ENCODE measurements around the gene HRH1. TPM values are rescaled to one million over a fixed set of nuclear protein-coding genes. Genes with fewer than 3 reads are reported as not detected.

Gene HRH1
- under 1 TPM; 0.13 to 0.22 TPM for total RNA-seq

DNA sequence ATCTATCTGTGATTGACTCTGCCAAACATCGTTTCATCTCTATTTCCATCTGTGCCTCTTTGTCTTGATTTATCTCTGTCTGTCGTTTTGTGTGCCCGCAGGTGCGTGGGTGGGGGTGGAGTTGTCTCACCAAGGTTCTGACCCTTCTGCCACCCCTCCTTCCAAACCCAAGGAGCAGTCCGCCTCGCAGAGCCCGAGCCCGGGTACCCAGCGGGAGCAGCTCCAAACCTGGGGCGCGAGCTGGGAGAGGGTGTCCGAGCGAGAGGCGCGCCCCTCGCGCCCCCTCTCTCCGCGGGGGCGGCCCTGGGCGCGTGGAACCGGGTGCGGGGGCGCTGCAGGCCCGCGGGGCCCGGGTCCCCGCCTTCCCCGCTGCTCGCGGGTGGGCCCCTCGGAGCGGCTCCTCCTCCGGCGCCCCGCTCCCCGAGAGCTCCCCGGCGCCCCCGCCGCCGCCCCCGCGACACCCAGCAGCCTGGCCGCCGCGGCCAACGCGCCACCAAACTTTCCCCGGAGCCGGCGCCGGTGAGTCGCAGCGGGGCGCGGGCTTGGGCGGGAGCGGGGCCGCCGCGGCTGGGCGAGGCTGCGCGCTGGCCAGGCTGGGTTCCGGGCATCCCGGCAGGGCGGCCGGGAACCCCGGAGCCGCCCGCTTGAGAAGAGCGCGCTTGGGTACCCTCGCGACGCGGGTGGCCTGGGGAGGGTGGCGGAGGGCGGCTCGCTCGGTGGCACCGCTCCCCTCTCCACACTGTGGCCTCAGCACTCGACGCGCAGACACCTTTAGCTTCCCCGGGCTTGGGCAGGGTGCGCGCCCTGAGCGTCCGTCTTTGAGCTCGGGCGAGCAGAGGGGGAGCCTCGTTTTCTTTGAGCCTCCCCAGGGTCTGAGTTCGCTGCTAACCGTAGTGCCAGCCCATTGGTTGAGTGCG is at the start of gene HRH1:
TSS of gene HRH1 (plus strand) at position 458 of the 917 bp plus-strand sequence. CDS start 104,545 bp downstream, outside the sequence.

DNA sequence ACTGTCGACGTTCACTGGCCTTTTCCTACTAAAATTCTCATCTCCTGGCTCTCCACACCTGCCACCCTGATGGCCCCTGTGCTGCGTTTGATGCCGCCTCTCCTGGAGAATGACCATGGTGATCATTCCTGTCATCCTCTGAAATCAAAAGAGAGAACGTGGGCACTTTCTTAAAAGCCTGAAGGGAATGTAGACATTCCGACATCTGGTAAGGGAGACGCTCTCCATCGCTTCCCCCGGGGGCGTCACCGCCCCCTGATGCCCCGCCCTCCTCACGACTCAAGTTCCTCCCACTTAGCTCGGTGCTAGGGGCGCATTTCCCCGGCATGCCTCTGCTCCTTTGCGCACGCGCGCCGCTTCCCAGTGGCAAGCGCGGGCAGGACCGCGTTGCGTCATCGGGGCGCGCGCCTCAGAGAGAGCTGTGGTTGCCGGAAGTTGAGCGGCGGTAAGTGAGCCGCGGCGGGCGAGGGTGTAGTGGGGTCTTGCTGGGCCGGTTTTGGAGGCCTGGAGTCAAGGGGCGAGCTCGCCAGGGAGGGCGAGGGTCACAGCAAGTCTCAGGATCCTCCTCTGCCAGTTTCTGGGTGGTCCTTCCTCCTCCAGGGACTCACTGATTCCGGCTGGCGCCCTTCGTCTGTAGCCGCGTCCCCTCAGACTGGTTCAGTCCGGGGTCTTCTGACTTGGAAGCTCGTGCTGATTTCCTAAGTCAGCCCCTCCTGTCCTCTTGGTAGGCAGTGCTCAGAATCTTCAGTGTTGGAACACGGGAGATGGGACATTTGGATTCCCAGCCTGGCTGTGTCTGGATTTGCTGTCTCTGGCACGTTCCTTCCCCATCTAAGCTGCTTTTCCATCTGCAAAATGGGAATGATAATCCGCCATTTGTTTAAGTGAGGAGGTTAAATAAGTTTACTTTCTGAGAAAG is 118.0 kb downstream of the HRH1 start, which contains the start of gene ATG7:
TSS of gene ATG7 (plus strand) at position 412 of the 919 bp plus-strand sequence. CDS start 26,299 bp downstream, outside the sequence.

Other genes with a start within 250 kb of the HRH1 start
- not detected for gene SLC6A1, start 161.7 kb upstream of the HRH1 start, total RNA-seq
- gene ATG7, start 117.9 kb downstream of the HRH1 start, total RNA-seq: 10 to 100 TPM; 25.0 to 27.4 TPM